ENCODE data around the gene CCS. TPM values are rescaled to one million over a fixed set of nuclear protein-coding genes. Genes with fewer than 3 reads are reported as not detected.

CCS gene
- total RNA-seq, 1 experiment from 2014 or later = 37.6 TPM

Other genes with a start within 250 kb of the CCS start
- 119 TPM in 2 replicates for gene BRMS1, start 248.1 kb upstream of the CCS start, total RNA-seq (2014; rRNA removed; shearing (Covaris generic); ENCODE audit: low replicate concordance)
- 26.6 and 34.6 TPM in 2 replicates for gene B4GAT1, start 245.6 kb upstream of the CCS start, total RNA-seq (2014; rRNA removed; shearing (Covaris generic); ENCODE audit: low replicate concordance)
- not detected in 2 replicates for gene SLC29A2, start 221.4 kb upstream of the CCS start, total RNA-seq (2014; rRNA removed; shearing (Covaris generic); ENCODE audit: low replicate concordance)
- not detected in 2 replicates for gene NPAS4, start 172.2 kb upstream of the CCS start, total RNA-seq (2014; rRNA removed; shearing (Covaris generic); ENCODE audit: low replicate concordance)
- 92.7 and 167 TPM in 2 replicates for gene MRPL11, start 154.3 kb upstream of the CCS start, total RNA-seq (2014; rRNA removed; shearing (Covaris generic); ENCODE audit: low replicate concordance)
- gene PELI3, start 126.3 kb upstream of the CCS start, total RNA-seq (2014; rRNA removed; shearing (Covaris generic); ENCODE audit: low replicate concordance) = 7.3 and 7.7 TPM in 2 replicates
- gene DPP3, start 112.8 kb upstream of the CCS start, total RNA-seq (2014; rRNA removed; shearing (Covaris generic); ENCODE audit: low replicate concordance) = 57.0 and 124 TPM in 2 replicates
- 7.7 and 14.7 TPM in 2 replicates for gene BBS1, start 82.5 kb upstream of the CCS start, total RNA-seq (2014; rRNA removed; shearing (Covaris generic); ENCODE audit: low replicate concordance)
- gene ZDHHC24, start 47.1 kb upstream of the CCS start, total RNA-seq (2014; rRNA removed; shearing (Covaris generic); ENCODE audit: low replicate concordance) = 21.8 and 22.9 TPM in 2 replicates
- gene ACTN3, start 46.3 kb upstream of the CCS start, total RNA-seq (2014; rRNA removed; shearing (Covaris generic); ENCODE audit: low replicate concordance) = not detected in 2 replicates
- gene CTSF, start 24.6 kb upstream of the CCS start, total RNA-seq (2014; rRNA removed; shearing (Covaris generic); ENCODE audit: low replicate concordance) = 13.0 and 17.7 TPM in 2 replicates
- not detected in 2 replicates for gene CCDC87, start 122 bp upstream of the CCS start, total RNA-seq (2014; rRNA removed; shearing (Covaris generic); ENCODE audit: low replicate concordance)
- 19.9 and 27.4 TPM in 2 replicates for gene RBM14, start 23.4 kb downstream of the CCS start, total RNA-seq (2014; rRNA removed; shearing (Covaris generic); ENCODE audit: low replicate concordance)
- 136 and 213 TPM in 2 replicates for gene RBM4, start 45.5 kb downstream of the CCS start, total RNA-seq (2014; rRNA removed; shearing (Covaris generic); ENCODE audit: low replicate concordance)
- gene RBM4B, start 84.7 kb downstream of the CCS start, total RNA-seq (2014; rRNA removed; shearing (Covaris generic); ENCODE audit: low replicate concordance) = 15.7 and 26.6 TPM in 2 replicates
- gene SPTBN2, start 136.0 kb downstream of the CCS start, total RNA-seq (2014; rRNA removed; shearing (Covaris generic); ENCODE audit: low replicate concordance) = 20.0 and 25.8 TPM in 2 replicates

Measured in MG63 (cell line).